Measurements from ENCODE around the gene ZNF587. TPM values are rescaled to one million over a fixed set of nuclear protein-coding genes. Genes with fewer than 3 reads are reported as not detected.

Gene ZNF587
- total and polyA plus RNA-seq, 10 of the 15 experiments (the other 5 are each of a cell fraction or from before 2014, with no cell fraction given): 1.9 to 27.8 (median 13.5) TPM

GRCh38 chr19:57888560-57889231 lies 39.0 kb downstream of the ZNF587 start, which contains the start of gene ZNF814 (continued):
- peak; percentile 94 for TF ChIP-seq ZBTB40 (IDR thresholded peaks at IDR 0.05; ENCODE audit: borderline replicate concordance)
- peak; percentile 68 for TF ChIP-seq RELB (IDR thresholded peaks at IDR 0.05; ENCODE audit: low read depth)
- TF ChIP-seq POLR2AphosphoS5 (IDR thresholded peaks at IDR 0.05; ENCODE audit: low read length): peak; percentile 92
- TF ChIP-seq SMARCA5 (IDR thresholded peaks at IDR 0.05): peak; percentile 61; the same call in 1 of the 2 replicates
- peak; percentile 91 for TF ChIP-seq NKRF (conservative IDR thresholded peaks at IDR 0.05)
- peak; percentile 75 for TF ChIP-seq NBN (IDR thresholded peaks at IDR 0.05)
- TF ChIP-seq SMAD1 (IDR thresholded peaks at IDR 0.05; ENCODE audit: low read depth, partially characterized antibody): no peak
- peak; percentile 97 for TF ChIP-seq YY1 (IDR thresholded peaks at IDR 0.05; ENCODE audit: low read depth, low read length)
- no peak for TF ChIP-seq RFX5 (IDR thresholded peaks at IDR 0.05; ENCODE audit: low read depth, low read length)
- TF ChIP-seq CREM (IDR thresholded peaks at IDR 0.05; ENCODE audit: low read depth): peak; percentile 81
- no peak for TF ChIP-seq BCLAF1 (IDR thresholded peaks at IDR 0.05)
- no peak for TF ChIP-seq MEF2A (IDR thresholded peaks at IDR 0.05; ENCODE audit: insufficient read depth, low read depth, low read length)
- no peak for TF ChIP-seq ZBTB4 (CRISPR knock-in tag; IDR thresholded peaks at IDR 0.05)
- TF ChIP-seq ESRRA (IDR thresholded peaks at IDR 0.05; ENCODE audit: low read length): no peak

Measured in GM12878 (cell line).